Tibial nerve (tissue), 4 donors: ENCODE data around the gene AP3D1. TPM values are rescaled to one million over a fixed set of nuclear protein-coding genes. Genes with fewer than 3 reads are reported as not detected.

ENCODE experiments used
- DNase-seq, 2 donors: peaks; one replicate each; pipeline ENCODE4 v3.0.0-alpha.2; 2019; ENCODE audit warnings: low spot score in 2 of 2
- H3K27ac ChIP-seq, 4 donors: fragments of 200-600 bp; sonication (generic) in 3 of 4; one replicate each; pipeline ENCODE4 v1.5.1; 2017 to 2019; ENCODE audit warnings: mild to moderate bottlenecking in 1 of 4
- H3K27me3 ChIP-seq, 2 donors: fragments of 200-600 bp; sonication (generic) in 1 of 2; one replicate each; pipeline versions ENCODE4 v1.5.1 to v1.6.0; 2017 to 2019
- H3K36me3 ChIP-seq, 3 donors: fragments of 200-600 bp; sonication (generic); one replicate each; pipeline ENCODE4 v1.5.1; 2018 to 2019
- H3K4me1 ChIP-seq, 4 donors: fragments of 200-600 bp; sonication (generic) in 3 of 4; one replicate each; pipeline ENCODE4 v1.5.1; 2017 to 2019
- H3K4me3 ChIP-seq, 4 donors: fragments of 200-600 bp; sonication (generic) in 3 of 4; one replicate each; pipeline ENCODE4 v1.5.1; 2017 to 2019; ENCODE audit warnings: mild to moderate bottlenecking in 1 of 4, moderate library complexity in 1 of 4
- H3K9me3 ChIP-seq, 4 donors: fragments of 200-600 bp; sonication (generic) in 3 of 4; one replicate each; pipeline ENCODE4 v1.5.1; 2017 to 2019
- CTCF ChIP-seq, 5 experiments: fragments of 200-600 bp in 3 of 5; fragments of 450-650 bp in 2 of 5; sonication (generic) in 3 of 5; IDR thresholded peaks; one replicate each; pipeline ENCODE4 v1.5.1; 2016 to 2019; ENCODE audit warnings: antibody characterized with exemption in 5 of 5, mild to moderate bottlenecking in 3 of 5, moderate library complexity in 2 of 5
- EP300 ChIP-seq, 2 donors: sonication (generic); formaldehyde crosslinking; IDR thresholded peaks; one replicate each; pipeline ENCODE4 v1.6.1; 2017; ENCODE audit warnings: antibody characterized with exemption in 2 of 2, mild to moderate bottlenecking in 1 of 2
- POLR2A ChIP-seq, 2 donors: fragments of 450-650 bp; IDR thresholded peaks; one replicate each; pipeline ENCODE4 v1.6.1; 2017; ENCODE audit warnings: antibody characterized with exemption in 2 of 2, mild to moderate bottlenecking in 2 of 2, moderate library complexity in 2 of 2
- WGBS, 2 donors: methylation state at CpG; one replicate each; pipeline ENCODE4 v1.1.5; 2018; 5-methylcytosine and 5-hydroxymethylcytosine counted together
- total RNA-seq, 4 donors: library from RNA; depleted of rRNA; stranded (reverse); fragments of >200 nt; gene quantifications; one replicate each; pipeline ENCODE4 v1.1.0, GENCODE V29; 2016

Gene AP3D1
- total RNA-seq, 4 donors from 2014 or later: 75.2 to 127 (median 83.3) TPM

GRCh38 chr19:2176337-2176994 is 25.1 kb upstream of the AP3D1 start:
- Histone ChIP-seq H3K4me1 (peaks cover 0 to 49% (median 11%) of the 10 kb centered on the region in 4 donors), H3K27me3 (no peaks in the 10 kb centered on the region), H3K4me3 (no peak overlapping the region), H3K9me3 (no peaks in the 10 kb centered on the region), H3K27ac (no peak overlapping the region), H3K36me3 (peaks cover 0 to 17% (median 0%) of the 10 kb centered on the region in 3 donors)
- no peak for TF ChIP-seq EP300 (IDR thresholded peaks at IDR 0.05)
- no peak for TF ChIP-seq POLR2A (IDR thresholded peaks at IDR 0.05)
- no peak for TF ChIP-seq CTCF (IDR thresholded peaks at IDR 0.05)
- WGBS, 2 donors: 81 to 87% methylated on average over 22 of the region's 22 CpGs
- DNase-seq: no peak

GRCh38 chr19:2175742-2176141 is 24.4 kb upstream of the AP3D1 start:
- Histone ChIP-seq H3K36me3 (peaks cover 0 to 17% (median 0%) of the 10 kb centered on the region in 3 donors), H3K27ac (no peak overlapping the region), H3K9me3 (no peaks in the 10 kb centered on the region), H3K4me3 (no peak overlapping the region), H3K4me1 (peaks cover 0 to 51% (median 15%) of the 10 kb centered on the region in 4 donors), H3K27me3 (no peaks in the 10 kb centered on the region)
- WGBS, 2 donors: 48 to 75% methylated on average over 11 to 14 of the region's 14 CpGs
- TF ChIP-seq POLR2A (IDR thresholded peaks at IDR 0.05): no peak
- no peak for TF ChIP-seq CTCF (IDR thresholded peaks at IDR 0.05)
- no peak for TF ChIP-seq EP300 (IDR thresholded peaks at IDR 0.05)
- DNase-seq: no peak

GRCh38 chr19:2173767-2174577 is 22.6 kb upstream of the AP3D1 start:
- TF ChIP-seq EP300 (IDR thresholded peaks at IDR 0.05) (no peak), POLR2A (IDR thresholded peaks at IDR 0.05) (no peak), CTCF (IDR thresholded peaks at IDR 0.05) (no peak)
- H3K36me3 ChIP-seq: peaks cover 0 to 17% (median 0%) of the 10 kb centered on the region in 3 donors
- H3K27ac ChIP-seq: peak overlapping the region in 2 of 4 donors; percentile 10 to 11
- DNase-seq: no peak
- H3K27me3 ChIP-seq: no peaks in the 10 kb centered on the region
- H3K4me1 ChIP-seq: peaks cover 3 to 59% (median 32%) of the 10 kb centered on the region in 4 donors
- 76 to 82% methylated on average over 18 of the region's 18 CpGs for WGBS, 2 donors
- no peak overlapping the region for H3K4me3 ChIP-seq
- no peaks in the 10 kb centered on the region for H3K9me3 ChIP-seq

- Histone ChIP-seq H3K9me3 (no peaks in the 10 kb centered on the region), H3K36me3 (peaks cover 0 to 17% (median 0%) of the 10 kb centered on the region in 3 donors), H3K4me3 (no peak overlapping the region), H3K4me1 (peaks cover 5 to 65% (median 36%) of the 10 kb centered on the region in 4 donors), H3K27ac (peak overlapping the region in 2 of 4 donors; percentile 10 to 11), H3K27me3 (no peaks in the 10 kb centered on the region)
- WGBS, 2 donors: 88 to 89% methylated on average over 10 to 21 of the region's 21 CpGs
- TF ChIP-seq CTCF (IDR thresholded peaks at IDR 0.05) (no peak), EP300 (IDR thresholded peaks at IDR 0.05) (no peak), POLR2A (IDR thresholded peaks at IDR 0.05) (no peak)
- no peak for DNase-seq
Measured at GRCh38 chr19:2173388-2173766, 22.0 kb upstream of the AP3D1 start.
